WI38 (cell line): ENCODE results near the gene BIRC2.
A peak's percentile ranks its signal among the peaks of the same experiment; 100 is the strongest.

ENCODE experiments used
- H3K4me3 ChIP-seq: 2 replicates; pipeline ENCODE4 v1.5.1; 2011; ENCODE audit warnings: low read depth, mild to moderate bottlenecking, control low read depth, low read length
- CTCF ChIP-seq: IDR thresholded peaks from 2 replicates; pipeline ENCODE4 v1.5.1; 2012; ENCODE audit warnings: low read depth, mild to moderate bottlenecking, control low read depth, low read length

The BIRC2 gene

GRCh38 chr11:102385085-102386007, 38.3 kb downstream of the BIRC2 start:
- no peak overlapping the region for H3K4me3 ChIP-seq
- no peak for TF ChIP-seq CTCF

- no peak overlapping the region for H3K4me3 ChIP-seq
- TF ChIP-seq CTCF: no peak
Observed at GRCh38 chr11:102386136-102386734, 39.2 kb downstream of the BIRC2 start.

- TF ChIP-seq CTCF: no peak
- H3K4me3 ChIP-seq: no peak overlapping the region
Observed at GRCh38 chr11:102387043-102387781, 40.2 kb downstream of the BIRC2 start.

- no peak overlapping the region for H3K4me3 ChIP-seq
- no peak for TF ChIP-seq CTCF
Observed at GRCh38 chr11:102389253-102389652, 42.2 kb downstream of the BIRC2 start.

GRCh38 chr11:102390667-102391465, 43.9 kb downstream of the BIRC2 start:
- peak; percentile 93 for TF ChIP-seq CTCF
- no peak overlapping the region for H3K4me3 ChIP-seq

DNA sequence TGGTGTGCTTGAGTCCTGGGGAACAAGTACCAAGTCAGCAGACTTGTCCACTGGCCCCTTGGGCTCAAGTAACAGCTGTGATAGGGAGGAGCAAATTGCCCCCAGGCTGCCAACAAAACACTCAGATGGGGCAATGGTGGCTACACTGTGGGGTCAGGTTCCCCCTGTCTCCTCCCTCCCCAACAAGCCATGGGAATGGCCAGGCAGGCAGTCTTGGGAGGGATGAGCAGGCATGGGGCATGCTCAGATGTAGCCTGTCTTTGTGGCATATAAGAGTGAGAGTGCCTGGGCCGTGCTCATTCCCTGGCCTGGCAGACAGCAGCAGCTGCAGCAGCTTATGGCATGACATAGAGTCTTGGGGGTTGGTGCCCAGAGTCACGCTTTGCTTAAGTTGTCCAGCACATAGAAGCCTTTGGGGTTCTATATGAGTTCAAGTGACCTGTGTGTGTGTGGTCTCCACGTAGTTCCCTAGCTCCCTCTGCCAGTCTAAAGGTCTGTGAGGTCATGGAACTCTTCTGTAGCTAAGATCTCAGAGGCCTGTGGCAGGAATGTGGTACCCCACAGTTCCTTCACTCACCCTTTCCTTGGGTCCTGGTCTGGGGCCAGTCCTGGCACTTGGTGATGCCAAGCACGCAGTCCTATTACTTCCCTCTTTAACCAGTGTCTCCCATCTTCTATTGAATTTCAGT, 44.7 kb downstream of the BIRC2 start:
- no peak for TF ChIP-seq CTCF
- no peak overlapping the region for H3K4me3 ChIP-seq
